ENCODE results near the gene PHC2.

Gene PHC2

DNA sequence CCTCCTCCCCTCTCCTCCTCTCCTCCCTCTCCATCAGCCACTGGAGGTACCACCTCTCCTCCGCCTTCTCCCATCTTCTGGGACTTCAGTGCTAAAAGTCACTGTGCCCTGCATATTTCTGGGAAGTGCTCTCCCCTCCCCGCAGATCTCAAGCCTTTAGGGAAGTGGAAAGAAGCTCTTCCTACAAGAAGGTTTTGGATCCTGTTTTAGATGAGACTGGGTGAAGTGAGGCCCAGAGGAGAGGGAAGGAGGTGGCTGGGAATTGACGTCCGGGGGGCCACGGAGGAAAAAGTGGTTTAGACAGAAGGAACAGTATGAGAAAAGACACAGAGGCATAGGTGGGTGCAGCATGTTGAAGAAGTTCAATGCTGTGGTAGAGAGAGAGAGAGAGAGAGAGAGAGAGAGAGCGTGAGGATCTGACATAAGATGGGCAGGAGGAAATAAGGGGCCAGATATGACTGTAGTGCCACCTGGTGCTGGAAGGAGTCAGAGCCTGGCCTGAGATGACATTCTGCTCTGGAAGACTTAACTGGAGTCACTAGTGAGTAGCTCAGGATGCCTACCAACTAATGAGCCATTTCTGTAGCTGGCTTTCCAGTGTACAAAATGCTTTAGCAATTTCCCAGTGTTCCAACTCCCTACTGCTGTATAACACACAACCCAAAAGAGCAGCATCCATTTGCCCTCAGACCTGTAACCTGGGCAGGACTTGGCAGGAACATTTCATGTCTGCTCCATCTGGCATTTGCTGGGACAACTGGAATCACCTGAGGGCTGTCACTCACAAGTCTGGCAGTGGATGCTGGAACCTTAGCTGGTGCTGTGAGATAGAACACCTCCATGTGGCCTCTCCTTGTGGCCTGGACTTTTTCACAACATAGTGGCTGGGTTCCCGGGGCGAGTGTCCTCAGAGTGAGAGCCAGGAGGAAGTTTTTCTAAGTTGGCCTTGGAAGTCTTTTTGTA is 24.9 kb upstream of the PHC2 start:
- DNase-seq = peak; percentile 26 to 90 (median 74)
- intact Hi-C loops (cut with DNase I) = no loop called here

DNA sequence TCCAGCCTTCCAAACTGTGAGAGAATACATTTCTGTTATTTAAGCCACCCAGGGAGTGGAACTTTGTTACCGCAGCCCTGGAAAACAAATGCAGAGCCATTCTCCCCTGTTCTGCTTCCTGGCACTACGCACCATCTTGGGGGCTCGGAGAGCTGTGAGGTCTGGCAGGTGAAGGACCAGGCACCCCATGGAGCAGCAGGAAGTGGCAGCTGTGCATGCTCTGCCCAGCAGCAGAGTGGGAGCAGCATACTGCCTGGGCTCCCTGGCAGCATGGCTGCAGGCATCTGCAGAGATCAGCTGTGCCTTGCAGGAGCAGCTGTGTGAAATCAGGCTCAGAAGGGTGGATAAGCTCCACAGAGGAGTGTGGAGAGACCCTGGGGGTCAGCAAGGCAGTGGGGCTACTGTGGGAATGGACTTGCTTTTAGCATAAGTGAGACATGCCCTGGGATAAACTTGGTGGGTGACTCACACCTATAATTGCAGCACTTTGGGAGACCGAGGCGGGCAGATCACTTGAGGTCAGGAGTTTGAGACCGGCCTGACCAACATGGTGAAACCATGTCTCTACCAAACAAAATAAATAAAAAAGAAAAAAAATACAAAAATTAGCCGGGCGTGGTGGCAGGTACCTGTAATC is 23.9 kb upstream of the PHC2 start:
- no peak for DNase-seq
- intact Hi-C loops (cut with DNase I) = no loop called here

DNA sequence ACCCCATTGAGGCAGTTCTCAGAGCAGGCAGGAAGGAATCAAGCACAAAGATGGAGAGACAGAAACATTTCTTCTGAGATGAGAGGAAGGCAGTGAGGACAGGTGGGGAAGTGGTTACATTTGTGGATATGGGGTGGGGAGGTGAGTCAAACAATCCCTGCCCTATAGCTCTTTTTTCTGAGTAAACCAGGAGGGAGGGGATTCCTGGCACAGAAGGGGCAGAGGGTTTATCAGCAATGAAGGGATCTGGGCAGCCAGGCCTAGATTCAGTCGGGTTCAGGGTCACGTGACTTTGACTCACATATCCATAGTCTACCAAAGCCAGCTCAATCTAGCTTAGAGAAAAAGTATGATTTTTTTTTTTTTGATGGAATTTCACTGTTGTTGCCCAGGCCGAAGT is 15.7 kb upstream of the PHC2 start:
- DNase-seq = no peak
- intact Hi-C loops (cut with DNase I) = no loop called here

DNA sequence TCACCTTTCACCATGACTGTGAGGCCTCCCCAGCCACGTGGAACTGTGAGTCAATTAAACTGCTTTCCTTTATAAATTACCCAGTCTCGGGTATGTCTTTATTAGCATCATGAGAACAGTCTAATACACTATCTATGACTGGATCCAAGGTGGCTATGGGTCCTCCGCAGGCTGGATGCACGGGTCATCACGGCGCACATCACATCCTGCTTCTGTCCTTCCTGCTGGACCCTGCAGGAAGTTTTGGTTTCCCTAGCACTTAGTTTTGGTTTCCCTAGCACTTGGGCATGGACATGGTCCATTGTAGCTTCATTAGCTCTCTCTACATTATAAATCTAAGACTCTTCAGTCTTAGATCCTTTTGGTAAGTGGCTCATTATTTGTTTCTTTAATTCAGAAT is 14.2 kb upstream of the PHC2 start:
- intact Hi-C loops (cut with DNase I) = no loop called here
- DNase-seq = no peak

DNA sequence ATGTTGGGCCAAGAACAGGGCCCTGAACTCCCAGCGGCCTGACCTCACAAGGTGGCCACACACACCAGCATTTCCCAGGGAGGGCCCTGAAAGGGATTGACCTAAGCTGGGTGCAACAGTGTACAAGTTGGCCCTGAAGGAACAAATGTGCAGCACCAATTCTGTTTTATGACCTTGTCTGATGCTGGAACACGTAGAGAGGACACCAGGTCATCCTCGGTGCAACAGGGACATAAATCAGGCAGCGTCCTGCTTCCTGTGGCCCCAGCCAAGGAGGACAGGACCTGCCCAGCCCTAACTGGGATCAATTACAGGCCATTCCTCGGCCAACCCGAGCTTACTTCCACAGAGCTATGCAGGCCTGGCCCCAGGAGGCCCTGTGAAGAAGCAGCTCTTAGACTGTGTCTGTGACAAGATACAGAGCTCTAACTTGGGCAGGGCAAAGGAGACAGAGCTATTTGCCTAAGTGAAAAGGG is 12.8 kb upstream of the PHC2 start:
- intact Hi-C loops (cut with DNase I) = no loop called here
- no peak for DNase-seq

DNA sequence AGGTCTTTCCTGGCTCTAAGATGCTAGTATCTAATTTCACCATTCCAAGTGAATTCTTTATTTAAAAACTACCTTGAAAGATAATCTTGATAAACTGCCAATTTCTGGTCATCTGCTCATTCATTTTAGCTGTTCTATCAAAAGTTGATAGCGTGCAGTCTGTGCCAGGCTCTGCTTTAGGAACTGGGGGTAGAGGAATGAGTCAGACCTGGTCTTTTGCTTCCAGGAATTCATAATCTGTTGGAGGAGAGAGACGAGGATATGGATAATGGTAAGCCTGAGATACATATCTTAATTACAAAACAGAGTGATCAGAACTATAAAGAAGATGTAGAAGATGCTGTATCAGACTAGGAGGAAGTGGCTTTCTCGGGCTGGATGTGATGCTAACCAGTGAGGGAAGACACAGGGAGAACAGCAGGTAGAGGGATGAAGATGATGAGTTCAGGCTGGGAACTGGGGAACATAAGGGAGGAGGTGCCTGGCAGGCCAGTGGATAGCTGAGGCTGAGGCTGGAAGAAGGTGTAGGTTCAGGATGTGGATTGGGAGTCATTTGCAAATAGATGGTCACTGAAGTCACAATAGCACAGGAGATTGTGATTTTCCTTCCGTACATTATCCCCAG is 12.3 kb upstream of the PHC2 start:
- intact Hi-C loops (cut with DNase I) = no loop called here
- DNase-seq = peak in 3 of 42 donors; percentile 34 to 64 (median 57)

DNA sequence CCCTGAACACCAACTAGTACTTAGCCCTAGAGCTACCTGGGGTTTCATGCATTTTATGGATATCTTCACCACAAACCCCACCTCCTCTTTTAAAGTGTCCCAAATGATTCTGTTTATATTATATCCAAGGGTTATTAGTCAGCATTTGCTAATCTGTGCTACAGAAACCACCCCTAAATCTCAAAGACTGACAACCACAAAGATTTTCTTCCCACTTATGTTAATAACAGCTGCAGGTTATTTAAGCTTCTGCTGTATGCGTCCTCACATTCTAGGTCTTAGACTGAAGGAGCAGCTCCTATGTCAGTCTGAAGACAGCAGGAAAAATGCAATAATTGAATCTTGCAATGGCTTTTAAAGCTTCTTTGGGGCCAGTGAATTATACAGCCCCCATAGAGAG is 11.2 kb upstream of the PHC2 start:
- intact Hi-C loops (cut with DNase I) = no loop called here
- peak in 1 of 42 donors; percentile 37 for DNase-seq

- intact Hi-C loops (cut with DNase I) = no loop called here
- no peak for DNase-seq
Measured at GRCh38 chr1:33441088-33441745, 10.3 kb upstream of the PHC2 start.

- no peak for DNase-seq
- intact Hi-C loops (cut with DNase I) = no loop called here
Measured at GRCh38 chr1:33439662-33440061, 8.8 kb upstream of the PHC2 start.

DNA sequence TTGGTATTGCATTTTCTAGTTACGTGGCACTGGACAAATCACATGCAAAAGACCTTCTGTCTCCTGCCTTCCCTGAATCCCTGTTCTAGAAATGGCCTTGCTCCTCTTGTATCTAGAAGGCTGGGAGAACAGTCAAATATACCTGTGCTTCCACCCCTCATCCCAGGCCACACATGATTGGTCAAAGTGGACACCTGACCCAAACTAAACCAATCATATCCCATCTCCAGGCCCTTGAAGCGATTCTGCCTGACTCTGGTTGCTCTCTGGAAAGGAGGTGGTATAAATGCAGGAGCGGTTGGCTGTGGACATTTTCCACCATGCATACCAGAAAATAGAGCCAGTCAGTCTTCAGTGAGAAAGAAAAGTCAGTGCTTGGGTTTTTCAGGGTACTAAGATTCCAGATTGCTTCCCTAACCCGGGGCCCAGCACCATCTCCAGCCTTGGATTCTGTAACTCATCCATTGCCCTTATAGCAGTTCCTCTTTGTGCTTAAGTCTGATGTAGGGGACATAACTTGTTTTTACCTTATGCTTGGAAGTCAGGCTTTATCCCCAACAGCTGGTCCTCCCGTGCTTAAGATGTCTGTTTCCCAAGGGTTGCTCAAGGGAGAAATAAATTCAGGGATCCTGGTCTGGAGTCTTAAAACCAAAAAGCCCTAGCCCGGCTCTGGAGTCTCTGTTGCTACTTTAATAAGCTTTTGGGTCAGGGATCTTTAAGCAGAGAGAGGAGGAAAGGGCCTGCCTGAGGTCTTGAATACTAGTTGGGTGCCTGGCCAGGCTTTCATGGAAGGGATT is 7.7 kb upstream of the PHC2 start:
- intact Hi-C loops (cut with DNase I) = no loop called here
- DNase-seq = no peak

DNA sequence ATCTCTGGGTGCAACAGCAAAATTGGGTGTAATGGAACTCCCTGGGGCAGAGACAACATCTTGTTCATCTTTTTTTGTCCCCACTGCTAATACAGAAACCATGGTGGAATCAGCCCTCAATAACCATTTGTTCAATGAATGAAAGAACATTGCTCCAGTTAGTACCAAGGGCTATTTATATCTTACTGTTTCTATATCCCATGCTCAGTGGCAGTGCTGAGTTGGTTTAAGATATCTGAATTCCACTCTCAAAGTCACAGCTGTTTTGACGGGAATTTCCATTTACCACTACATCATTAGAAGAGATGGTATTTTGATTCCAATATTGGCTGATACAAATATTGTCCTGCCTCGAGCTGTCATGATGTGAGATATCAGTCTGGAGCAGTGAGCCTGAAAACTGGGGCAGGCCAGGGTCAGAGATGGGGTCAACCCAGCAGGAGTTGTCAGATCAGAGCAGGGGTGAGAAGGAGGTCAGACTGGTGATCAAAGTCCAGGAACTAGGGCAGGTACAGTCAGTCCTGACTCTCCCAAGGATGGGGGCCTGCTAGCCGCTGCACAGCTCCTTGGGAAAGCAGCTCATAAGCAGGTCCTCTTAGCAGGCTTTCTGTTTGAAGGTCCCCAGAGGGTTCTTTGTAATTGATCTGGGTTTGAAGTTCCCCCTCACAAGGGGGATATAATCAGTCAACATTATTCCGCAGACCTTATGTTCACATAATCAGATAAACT is 5.8 kb upstream of the PHC2 start:
- no peak for DNase-seq
- intact Hi-C loops (cut with DNase I) = no loop called here

DNA sequence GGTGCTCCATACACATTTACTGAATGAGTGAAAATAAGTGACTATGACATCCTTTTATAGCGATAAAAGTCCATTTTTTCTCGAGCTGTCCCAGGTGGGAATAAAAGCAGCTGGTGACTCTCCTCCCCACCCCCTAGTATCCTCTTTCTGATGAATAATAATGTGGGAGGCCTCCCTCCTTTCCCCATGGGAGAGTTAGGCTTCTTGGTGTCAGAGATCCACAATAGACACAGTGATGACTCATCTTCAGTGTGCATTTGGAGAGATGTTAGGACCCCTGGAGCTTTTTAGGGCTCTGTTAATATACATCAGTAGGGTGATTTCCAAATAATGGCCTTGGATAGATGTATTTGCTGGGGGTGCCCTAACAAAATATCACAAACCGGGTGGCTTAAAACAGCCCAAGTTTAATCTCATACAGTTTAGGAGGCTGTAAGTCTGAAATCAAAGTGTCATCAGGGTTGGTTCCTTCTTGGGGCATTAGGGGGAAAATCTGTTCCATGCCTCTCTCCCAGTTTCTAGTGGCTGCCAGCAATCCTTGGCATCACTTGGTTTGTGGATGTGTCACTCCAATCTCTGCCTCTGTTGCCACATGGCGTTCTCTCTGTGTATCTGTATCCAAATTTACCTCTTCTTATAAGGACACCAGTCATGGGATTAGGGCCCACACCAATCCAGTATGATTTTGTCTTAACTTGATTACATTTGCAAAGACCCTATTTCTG is 4.4 kb upstream of the PHC2 start:
- intact Hi-C loops (cut with DNase I) = no loop called here
- no peak for DNase-seq

DNA sequence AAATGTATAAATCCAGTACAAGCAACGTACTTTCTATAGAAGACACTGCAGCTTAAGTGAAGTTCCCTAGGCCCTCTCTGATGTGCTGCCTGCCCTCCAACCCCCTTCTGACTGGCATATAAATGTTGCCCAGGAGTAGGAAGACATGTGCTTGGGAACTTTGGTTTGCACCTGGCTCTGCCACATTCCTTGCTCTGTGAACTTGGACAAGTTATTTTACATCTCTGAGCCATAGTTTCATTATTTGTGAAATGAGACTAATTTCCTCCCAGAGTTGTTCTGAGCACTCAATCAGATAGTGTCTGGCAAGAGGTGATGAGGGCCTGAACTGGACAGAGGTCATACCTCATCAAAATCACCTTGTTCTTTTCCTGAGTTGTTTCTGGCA is 3.5 kb upstream of the PHC2 start:
- intact Hi-C loops (cut with DNase I) = loop anchor here (5.0 kb wide), 1 partner anchor 87 kb away; no protein-coding TSS in a partner anchor
- no peak for DNase-seq

- intact Hi-C loops (cut with DNase I) = loop anchor here (5.0 kb wide), 1 partner anchor 86 kb away; no protein-coding TSS in a partner anchor
Measured at GRCh38 chr1:33433509-33434362, 2.8 kb upstream of the PHC2 start.

DNA sequence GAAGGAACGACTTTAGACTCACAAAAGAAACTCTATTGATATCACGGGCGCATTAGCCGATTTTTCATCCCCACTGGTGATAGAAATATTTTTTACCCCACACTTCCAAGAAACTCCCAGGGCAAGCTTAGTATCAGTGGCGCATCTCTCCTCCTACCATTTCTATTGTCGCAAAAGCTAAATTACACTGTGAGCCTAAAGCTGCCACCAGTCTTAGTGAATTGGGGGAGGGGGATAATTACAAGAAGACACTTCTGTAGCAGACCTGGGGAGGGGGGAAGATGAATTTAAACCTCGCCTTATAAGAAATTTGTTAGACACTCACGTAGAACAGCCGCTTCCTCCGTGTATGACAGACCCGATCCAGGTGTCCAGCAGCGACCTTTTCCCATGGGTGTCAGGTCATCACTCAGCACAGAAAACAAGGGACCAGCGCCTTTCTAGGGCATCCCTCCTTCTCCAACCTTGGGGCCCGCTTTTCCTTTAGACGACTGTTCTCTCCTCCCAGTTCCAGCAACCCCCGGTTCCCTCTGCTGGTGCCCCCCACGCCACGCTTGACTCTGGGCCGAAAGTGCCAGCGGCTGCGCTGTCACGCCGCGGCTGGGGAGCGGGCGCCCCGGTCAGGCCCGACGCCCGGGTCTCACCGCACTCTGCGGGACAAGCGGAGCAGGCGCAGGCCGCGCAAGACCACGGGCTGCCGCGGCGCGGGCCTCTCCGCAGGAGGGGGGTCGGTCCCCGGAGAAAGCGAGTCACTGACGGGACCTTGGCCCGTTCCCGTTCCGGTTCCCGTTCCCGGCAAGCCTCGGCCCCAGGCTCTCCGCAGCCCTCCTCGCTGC is 821 bp downstream of the PHC2 start:
- DNase-seq = peak in 38 of 42 donors; percentile 11 to 84 (median 48)
- intact Hi-C loops (cut with DNase I) = loop anchor here (5.0 kb wide), 2 partner anchors 43 to 83 kb away; no protein-coding TSS in a partner anchor

More at GRCh38 chr1:33433509-33434362, 2.8 kb upstream of the PHC2 start:
- DNase-seq = peak in 5 of 42 donors; percentile 10 to 60 (median 32)
